ENCODE data around the gene RPS27. TPM values are rescaled to one million over a fixed set of nuclear protein-coding genes. Genes with fewer than 3 reads are reported as not detected.
"Not testable (repeated sequence)": the region's sequence is repeated elsewhere in the genome, so short reads cannot be mapped to it uniquely, and the experiment has no call there.

Gene RPS27
- total RNA-seq, 1 experiment from 2014 or later = 1,783 TPM

GRCh38 chr1:153977250-153978240 is 13.0 kb upstream of the RPS27 start, which contains the start of gene JTB:
TSS of gene JTB (minus strand) at chr1:153977674. CDS start at chr1:153977252, 422 bp downstream.
- intact Hi-C loops (cut with micrococcal nuclease; ENCODE audit: unreplicated experiment) = no loop called here
- TF ChIP-seq CTCF (IDR thresholded peaks at IDR 0.05; ENCODE audit: unreplicated experiment) = no peak
- CTCF ChIA-PET = interaction anchor here (0.5 to 2.8 kb wide), 6 partner anchors 9 to 303 kb away, joined by 3 to 27 read pairs (median 3); partner anchors contain the start of genes CREB3L4, CRTC2, RAB13 and SLC39A1
- peaks cover 29% of the 10 kb centered on the region for H3K4me1 Mint-ChIP-seq (ENCODE audit: low read depth, unreplicated experiment)
- BruUV-seq (replicated peaks) = no TSS peak
- no peaks in the 10 kb centered on the region for H3K27me3 Mint-ChIP-seq (ENCODE audit: unreplicated experiment)
- peak within 1 kb of the TSS; percentile 94 for H3K4me3 Mint-ChIP-seq (ENCODE audit: low read depth, unreplicated experiment)
- DNase-seq = peak; percentile 90
- peaks cover 61% of the 10 kb centered on the region for H3K36me3 Mint-ChIP-seq (ENCODE audit: insufficient read depth, unreplicated experiment)
- H3K9me3 Mint-ChIP-seq (ENCODE audit: low read depth, unreplicated experiment) = no peaks in the 10 kb centered on the region
- H3K27ac Mint-ChIP-seq (ENCODE audit: unreplicated experiment) = peak within 1 kb of the TSS; percentile 83

- intact Hi-C loops (cut with micrococcal nuclease; ENCODE audit: unreplicated experiment) = no loop called here
- Mint-ChIP-seq H3K36me3 (ENCODE audit: insufficient read depth, unreplicated experiment) (peaks cover 62% of the 10 kb centered on the region), H3K27me3 (ENCODE audit: unreplicated experiment) (no peaks in the 10 kb centered on the region), H3K4me3 (ENCODE audit: low read depth, unreplicated experiment) (peak overlapping the region; percentile 94), H3K9me3 (ENCODE audit: low read depth, unreplicated experiment) (no peaks in the 10 kb centered on the region), H3K27ac (ENCODE audit: unreplicated experiment) (peak overlapping the region; percentile 83), H3K4me1 (ENCODE audit: low read depth, unreplicated experiment) (peaks cover 29% of the 10 kb centered on the region)
- DNase-seq = no peak
- BruUV-seq (replicated peaks) = TSS peak; percentile 30
- TF ChIP-seq CTCF (IDR thresholded peaks at IDR 0.05; ENCODE audit: unreplicated experiment) = no peak
- CTCF ChIA-PET = interaction anchor here (1.0 to 2.8 kb wide), 4 partner anchors 9 to 181 kb away, joined by 3 to 27 read pairs (median 10); partner anchors contain the start of genes CREB3L4, CRTC2 and RAB13
Measured at GRCh38 chr1:153978274-153978909, 12.2 kb upstream of the RPS27 start.

DNA sequence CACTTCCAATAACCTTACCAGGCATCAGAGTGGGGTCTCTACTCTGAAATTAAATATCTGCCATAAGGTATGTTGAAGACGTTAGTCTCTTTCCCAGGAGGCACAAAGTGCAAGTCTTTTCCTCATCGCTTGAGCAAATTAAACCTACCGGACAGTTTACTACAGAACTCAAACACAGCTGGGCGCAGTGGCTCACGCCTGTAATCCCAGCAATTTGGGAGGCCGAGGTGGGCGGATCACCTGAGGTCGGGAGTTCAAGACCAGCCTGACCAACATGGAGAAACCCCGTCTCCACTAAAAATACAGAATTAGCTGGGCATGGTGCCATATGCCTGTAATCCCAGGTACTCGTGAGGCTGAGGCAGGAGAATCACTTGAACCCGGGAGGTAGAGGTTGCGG is 11.5 kb upstream of the RPS27 start:
- H3K27me3 Mint-ChIP-seq (ENCODE audit: unreplicated experiment); DNase-seq; intact Hi-C loops (cut with micrococcal nuclease; ENCODE audit: unreplicated experiment); H3K9me3 Mint-ChIP-seq (ENCODE audit: low read depth, unreplicated experiment); BruUV-seq (replicated peaks); H3K27ac Mint-ChIP-seq (ENCODE audit: unreplicated experiment); H3K4me3 Mint-ChIP-seq (ENCODE audit: low read depth, unreplicated experiment): not testable (repeated sequence)
- peaks cover 31% of the 10 kb centered on the region for H3K4me1 Mint-ChIP-seq (ENCODE audit: low read depth, unreplicated experiment)
- CTCF ChIA-PET = interaction anchor here (1.0 kb wide), 1 partner anchor 182 kb away, joined by 3 read pairs; no protein-coding TSS in a partner anchor
- peaks cover 64% of the 10 kb centered on the region for H3K36me3 Mint-ChIP-seq (ENCODE audit: insufficient read depth, unreplicated experiment)

DNA sequence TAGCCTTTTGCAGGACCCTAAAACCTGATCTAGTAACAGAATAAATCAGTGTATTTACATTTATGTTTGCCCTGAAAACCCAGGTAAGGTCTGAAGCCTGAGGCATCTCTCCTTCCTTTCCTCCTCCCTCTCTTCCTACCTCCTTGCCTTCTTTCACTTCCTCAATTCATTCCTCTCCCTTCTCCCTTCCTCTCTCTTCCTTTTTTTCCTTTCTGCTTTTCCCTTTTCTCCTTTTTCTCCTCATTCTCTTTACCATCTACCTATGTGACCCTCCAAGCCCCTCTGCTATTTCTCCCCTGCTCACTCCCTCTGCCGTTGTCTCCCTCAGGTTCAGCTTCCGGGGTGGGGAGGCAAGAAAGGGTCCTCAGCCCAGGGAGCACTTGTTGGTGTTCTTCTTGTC is 8.8 kb upstream of the RPS27 start:
- H3K27ac Mint-ChIP-seq (ENCODE audit: unreplicated experiment); CTCF ChIA-PET; H3K4me3 Mint-ChIP-seq (ENCODE audit: low read depth, unreplicated experiment); H3K9me3 Mint-ChIP-seq (ENCODE audit: low read depth, unreplicated experiment); DNase-seq; H3K27me3 Mint-ChIP-seq (ENCODE audit: unreplicated experiment): not testable (repeated sequence)
- intact Hi-C loops (cut with micrococcal nuclease; ENCODE audit: unreplicated experiment) = loop anchor here (10.0 kb wide), 2 partner anchors 467 to 627 kb away; partner anchors contain the start of gene S100A9
- Mint-ChIP-seq H3K36me3 (ENCODE audit: insufficient read depth, unreplicated experiment) (peaks cover 55% of the 10 kb centered on the region), H3K4me1 (ENCODE audit: low read depth, unreplicated experiment) (peaks cover 42% of the 10 kb centered on the region)
- TSS peak; percentile 90 for BruUV-seq (replicated peaks)

All from Calu3 (cell line).